ENCODE data around the gene SF3B6.
"Not testable (repeated sequence)": the region's sequence is repeated elsewhere in the genome, so short reads cannot be mapped to it uniquely, and the experiment has no call there.

The SF3B6 gene

GRCh38 chr2:24110660-24111303, 34.7 kb upstream of the SF3B6 start:
- Histone ChIP-seq H3K4me2 (ENCODE audit: low read length) (no peak overlapping the region), H3K27ac (no peak overlapping the region), H3K36me3 (ENCODE audit: control insufficient read depth, insufficient read depth, low read length) (no peaks in the 10 kb centered on the region), H3K4me1 (no peaks in the 10 kb centered on the region), H2AFZ (no peak overlapping the region), H3K4me3 (ENCODE audit: low read depth, low read length) (no peak overlapping the region), H3K79me2 (no peaks in the 10 kb centered on the region), H3K9ac (no peak overlapping the region), H3K9me3 (ENCODE audit: control insufficient read depth, low read length) (no peaks in the 10 kb centered on the region), H3K27me3 (ENCODE audit: control insufficient read depth, insufficient read depth, low read length) (no peaks in the 10 kb centered on the region)
- TF ChIP-seq CTCF (IDR thresholded peaks at IDR 0.05) = no peak

- H3K4me3 ChIP-seq (ENCODE audit: low read depth, low read length); H3K4me1 ChIP-seq; H3K4me2 ChIP-seq (ENCODE audit: low read length); H3K36me3 ChIP-seq (ENCODE audit: control insufficient read depth, insufficient read depth, low read length); H3K9ac ChIP-seq; H2AFZ ChIP-seq; H3K9me3 ChIP-seq (ENCODE audit: control insufficient read depth, low read length); H3K27me3 ChIP-seq (ENCODE audit: control insufficient read depth, insufficient read depth, low read length); H3K27ac ChIP-seq; H3K79me2 ChIP-seq: not testable (repeated sequence)
Observed at GRCh38 chr2:24109431-24109830, 33.3 kb upstream of the SF3B6 start.

GRCh38 chr2:24107336-24107735, 31.2 kb upstream of the SF3B6 start:
- H3K9ac ChIP-seq = no peak overlapping the region
- H2AFZ ChIP-seq = no peak overlapping the region
- H3K4me3 ChIP-seq (ENCODE audit: low read depth, low read length) = no peak overlapping the region
- H3K79me2 ChIP-seq = no peaks in the 10 kb centered on the region
- TF ChIP-seq CTCF (IDR thresholded peaks at IDR 0.05) = no peak
- H3K27ac ChIP-seq = no peak overlapping the region
- no peaks in the 10 kb centered on the region for H3K27me3 ChIP-seq (ENCODE audit: control insufficient read depth, insufficient read depth, low read length)
- no peaks in the 10 kb centered on the region for H3K4me1 ChIP-seq
- no peaks in the 10 kb centered on the region for H3K9me3 ChIP-seq (ENCODE audit: control insufficient read depth, low read length)
- no peak overlapping the region for H3K4me2 ChIP-seq (ENCODE audit: low read length)
- no peaks in the 10 kb centered on the region for H3K36me3 ChIP-seq (ENCODE audit: control insufficient read depth, insufficient read depth, low read length)

- no peak overlapping the region for H3K4me3 ChIP-seq (ENCODE audit: low read depth, low read length)
- H3K4me1 ChIP-seq = no peaks in the 10 kb centered on the region
- H3K79me2 ChIP-seq = no peaks in the 10 kb centered on the region
- no peaks in the 10 kb centered on the region for H3K27me3 ChIP-seq (ENCODE audit: control insufficient read depth, insufficient read depth, low read length)
- TF ChIP-seq CTCF (IDR thresholded peaks at IDR 0.05) = no peak
- no peak overlapping the region for H3K27ac ChIP-seq
- no peaks in the 10 kb centered on the region for H3K36me3 ChIP-seq (ENCODE audit: control insufficient read depth, insufficient read depth, low read length)
- H2AFZ ChIP-seq = no peak overlapping the region
- H3K9me3 ChIP-seq (ENCODE audit: control insufficient read depth, low read length) = no peaks in the 10 kb centered on the region
- no peak overlapping the region for H3K4me2 ChIP-seq (ENCODE audit: low read length)
- no peak overlapping the region for H3K9ac ChIP-seq
Observed at GRCh38 chr2:24106786-24107185, 30.7 kb upstream of the SF3B6 start.

- no peak overlapping the region for H3K4me3 ChIP-seq (ENCODE audit: low read depth, low read length)
- no peak overlapping the region for H2AFZ ChIP-seq
- H3K4me2 ChIP-seq (ENCODE audit: low read length) = no peak overlapping the region
- no peaks in the 10 kb centered on the region for H3K27me3 ChIP-seq (ENCODE audit: control insufficient read depth, insufficient read depth, low read length)
- TF ChIP-seq CTCF (IDR thresholded peaks at IDR 0.05) = no peak
- no peaks in the 10 kb centered on the region for H3K79me2 ChIP-seq
- H3K9me3 ChIP-seq (ENCODE audit: control insufficient read depth, low read length) = no peaks in the 10 kb centered on the region
- H3K27ac ChIP-seq = no peak overlapping the region
- H3K4me1 ChIP-seq = no peaks in the 10 kb centered on the region
- no peak overlapping the region for H3K9ac ChIP-seq
- H3K36me3 ChIP-seq (ENCODE audit: control insufficient read depth, insufficient read depth, low read length) = no peaks in the 10 kb centered on the region
Observed at GRCh38 chr2:24105816-24106215, 29.7 kb upstream of the SF3B6 start.
